ENCODE results near the gene ZNF408.

DNA sequence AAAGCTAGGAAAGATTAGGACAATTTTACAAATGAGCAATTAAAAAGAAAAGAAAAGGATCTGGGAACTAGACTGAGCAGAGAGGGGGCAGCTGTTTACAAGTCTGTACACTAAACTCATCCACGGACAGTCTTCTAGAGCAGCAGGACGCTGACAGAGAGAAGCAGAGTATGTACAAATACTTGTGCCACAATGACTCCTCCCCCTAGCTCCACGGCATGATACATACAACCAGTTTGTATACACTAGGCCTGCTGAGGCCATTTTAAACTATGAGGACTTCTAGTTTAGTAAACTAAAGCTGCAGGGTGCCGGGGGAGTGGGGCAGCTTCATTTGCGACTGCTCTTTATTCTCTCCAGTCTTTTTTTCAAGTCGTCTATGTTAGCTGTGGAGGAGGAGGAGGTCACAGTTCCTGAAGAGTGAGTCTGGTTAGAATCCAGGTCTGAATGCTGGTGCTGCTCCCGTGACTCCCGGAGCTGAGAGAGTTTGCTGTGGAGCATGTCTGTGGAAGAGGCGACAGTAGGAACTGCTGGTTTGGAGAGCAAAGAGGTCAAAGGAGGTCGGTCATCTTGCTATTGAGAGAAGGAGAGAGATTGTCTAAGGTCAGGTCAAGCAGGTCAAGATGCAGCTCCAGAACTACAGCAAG, 43.0 kb downstream of the ZNF408 start:
- TF ChIP-seq, protein P1, sequence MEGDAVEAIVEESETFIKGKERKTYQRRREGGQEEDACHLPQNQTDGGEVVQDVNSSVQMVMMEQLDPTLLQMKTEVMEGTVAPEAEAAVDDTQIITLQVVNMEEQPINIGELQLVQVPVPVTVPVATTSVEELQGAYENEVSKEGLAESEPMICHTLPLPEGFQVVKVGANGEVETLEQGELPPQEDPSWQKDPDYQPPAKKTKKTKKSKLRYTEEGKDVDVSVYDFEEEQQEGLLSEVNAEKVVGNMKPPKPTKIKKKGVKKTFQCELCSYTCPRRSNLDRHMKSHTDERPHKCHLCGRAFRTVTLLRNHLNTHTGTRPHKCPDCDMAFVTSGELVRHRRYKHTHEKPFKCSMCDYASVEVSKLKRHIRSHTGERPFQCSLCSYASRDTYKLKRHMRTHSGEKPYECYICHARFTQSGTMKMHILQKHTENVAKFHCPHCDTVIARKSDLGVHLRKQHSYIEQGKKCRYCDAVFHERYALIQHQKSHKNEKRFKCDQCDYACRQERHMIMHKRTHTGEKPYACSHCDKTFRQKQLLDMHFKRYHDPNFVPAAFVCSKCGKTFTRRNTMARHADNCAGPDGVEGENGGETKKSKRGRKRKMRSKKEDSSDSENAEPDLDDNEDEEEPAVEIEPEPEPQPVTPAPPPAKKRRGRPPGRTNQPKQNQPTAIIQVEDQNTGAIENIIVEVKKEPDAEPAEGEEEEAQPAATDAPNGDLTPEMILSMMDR (IDR thresholded peaks at IDR 0.05), result no peak
- TF ChIP-seq RARB (CRISPR knock-in tag; IDR thresholded peaks at IDR 0.05), result no peak
- no peak for TF ChIP-seq TP53 (CRISPR knock-in tag; IDR thresholded peaks at IDR 0.05)
- TF ChIP-seq, protein P2, sequence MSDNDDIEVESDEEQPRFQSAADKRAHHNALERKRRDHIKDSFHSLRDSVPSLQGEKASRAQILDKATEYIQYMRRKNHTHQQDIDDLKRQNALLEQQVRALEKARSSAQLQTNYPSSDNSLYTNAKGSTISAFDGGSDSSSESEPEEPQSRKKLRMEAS (IDR thresholded peaks at IDR 0.05), result no peak
- no peak for TF ChIP-seq POLR2A (IDR thresholded peaks at IDR 0.05; ENCODE audit: low read length)

All from A549 (cell line).